SW 1271 (cell line): Measurements from ENCODE around the gene MYO15A.
A peak's percentile ranks its signal among the peaks of the same experiment; 100 is the strongest.

ENCODE experiments used
- DNase-seq, 2 experiments: peaks; one replicate each; lab custom pipeline; 2025; lab: John Stamatoyannopoulos, UW

Gene MYO15A, protein sequence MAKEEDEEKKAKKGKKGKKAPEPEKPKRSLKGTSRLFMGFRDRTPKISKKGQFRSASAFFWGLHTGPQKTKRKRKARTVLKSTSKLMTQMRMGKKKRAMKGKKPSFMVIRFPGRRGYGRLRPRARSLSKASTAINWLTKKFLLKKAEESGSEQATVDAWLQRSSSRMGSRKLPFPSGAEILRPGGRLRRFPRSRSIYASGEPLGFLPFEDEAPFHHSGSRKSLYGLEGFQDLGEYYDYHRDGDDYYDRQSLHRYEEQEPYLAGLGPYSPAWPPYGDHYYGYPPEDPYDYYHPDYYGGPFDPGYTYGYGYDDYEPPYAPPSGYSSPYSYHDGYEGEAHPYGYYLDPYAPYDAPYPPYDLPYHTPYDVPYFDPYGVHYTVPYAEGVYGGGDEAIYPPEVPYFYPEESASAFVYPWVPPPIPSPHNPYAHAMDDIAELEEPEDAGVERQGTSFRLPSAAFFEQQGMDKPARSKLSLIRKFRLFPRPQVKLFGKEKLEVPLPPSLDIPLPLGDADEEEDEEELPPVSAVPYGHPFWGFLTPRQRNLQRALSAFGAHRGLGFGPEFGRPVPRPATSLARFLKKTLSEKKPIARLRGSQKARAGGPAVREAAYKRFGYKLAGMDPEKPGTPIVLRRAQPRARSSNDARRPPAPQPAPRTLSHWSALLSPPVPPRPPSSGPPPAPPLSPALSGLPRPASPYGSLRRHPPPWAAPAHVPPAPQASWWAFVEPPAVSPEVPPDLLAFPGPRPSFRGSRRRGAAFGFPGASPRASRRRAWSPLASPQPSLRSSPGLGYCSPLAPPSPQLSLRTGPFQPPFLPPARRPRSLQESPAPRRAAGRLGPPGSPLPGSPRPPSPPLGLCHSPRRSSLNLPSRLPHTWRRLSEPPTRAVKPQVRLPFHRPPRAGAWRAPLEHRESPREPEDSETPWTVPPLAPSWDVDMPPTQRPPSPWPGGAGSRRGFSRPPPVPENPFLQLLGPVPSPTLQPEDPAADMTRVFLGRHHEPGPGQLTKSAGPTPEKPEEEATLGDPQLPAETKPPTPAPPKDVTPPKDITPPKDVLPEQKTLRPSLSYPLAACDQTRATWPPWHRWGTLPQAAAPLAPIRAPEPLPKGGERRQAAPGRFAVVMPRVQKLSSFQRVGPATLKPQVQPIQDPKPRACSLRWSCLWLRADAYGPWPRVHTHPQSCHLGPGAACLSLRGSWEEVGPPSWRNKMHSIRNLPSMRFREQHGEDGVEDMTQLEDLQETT (N-terminal part only)

GRCh38 chr17:18108401-18109312 lies at the start of gene MYO15A:
TSS of gene MYO15A (plus strand) at chr17:18108756. CDS start at chr17:18118801, 10,045 bp downstream.
- no peak for DNase-seq

- no peak for DNase-seq
Observed at GRCh38 chr17:18059283-18059682, 49.3 kb upstream of the MYO15A start.

GRCh38 chr17:18064053-18064452 lies 44.5 kb upstream of the MYO15A start:
- no peak for DNase-seq

DNA sequence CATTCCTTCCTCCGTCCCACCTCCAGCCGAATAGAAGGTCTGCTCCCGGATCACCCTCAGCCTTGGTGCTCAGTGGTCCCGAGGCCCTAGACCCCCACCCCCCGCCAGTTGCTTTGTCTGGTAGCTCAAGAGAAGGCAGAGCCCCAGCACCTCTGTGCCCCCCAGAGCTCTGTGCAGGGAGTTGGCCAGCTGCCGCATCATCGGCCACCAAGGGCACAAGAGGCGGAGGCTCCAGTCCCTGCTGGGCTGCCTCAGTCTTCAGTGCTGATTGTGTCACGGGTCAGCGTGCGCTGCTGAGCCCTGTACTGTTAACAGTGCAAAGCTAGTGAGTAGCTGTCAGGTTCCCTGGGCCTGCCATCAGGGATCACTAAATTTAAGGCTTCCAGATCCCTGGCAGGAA lies 43.0 kb upstream of the MYO15A start:
- no peak for DNase-seq

DNA sequence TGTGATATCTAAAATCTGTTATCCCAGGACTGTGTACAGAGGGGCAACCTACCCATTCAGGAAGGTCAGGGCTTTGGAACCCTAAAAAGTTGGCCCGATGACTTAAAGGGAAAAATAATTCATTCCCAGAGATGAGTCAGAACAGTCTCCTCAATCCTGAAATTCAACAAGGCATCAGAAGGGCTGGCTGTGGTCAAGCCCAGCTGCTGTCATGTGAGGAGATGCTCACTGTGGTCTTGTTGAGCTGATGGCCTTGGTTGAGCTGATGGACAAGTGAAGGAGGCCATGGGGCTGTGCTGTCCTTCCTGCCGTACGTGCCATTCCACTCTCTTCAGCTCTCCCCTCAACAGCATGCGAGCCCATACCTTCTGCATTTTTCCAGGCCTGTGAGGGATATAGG lies 41.7 kb upstream of the MYO15A start:
- DNase-seq: no peak

DNA sequence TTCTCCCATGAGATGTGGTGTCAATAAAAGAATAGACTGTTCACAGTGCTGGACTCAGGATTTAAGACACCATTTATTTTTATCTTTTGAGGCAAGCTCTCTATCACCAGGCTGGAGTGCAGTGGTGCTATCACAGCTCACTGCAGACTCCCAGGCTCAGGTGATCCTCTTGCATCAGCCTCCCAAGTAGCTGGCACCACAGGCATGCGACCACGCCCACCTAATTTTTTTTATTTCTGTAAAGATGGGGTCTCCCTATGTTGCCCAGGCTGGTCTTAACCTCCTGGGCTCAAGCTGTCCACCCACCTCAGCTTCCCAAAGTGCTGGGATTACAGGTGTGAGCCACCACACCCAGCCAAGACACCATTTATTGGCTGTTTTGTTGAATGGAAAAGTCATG lies 39.5 kb upstream of the MYO15A start:
- no peak for DNase-seq

GRCh38 chr17:18070861-18071340 lies 37.7 kb upstream of the MYO15A start:
- DNase-seq: no peak

GRCh38 chr17:18071751-18072150 lies 36.8 kb upstream of the MYO15A start:
- DNase-seq: no peak

GRCh38 chr17:18074566-18075272 lies 33.8 kb upstream of the MYO15A start:
- DNase-seq: no peak

DNA sequence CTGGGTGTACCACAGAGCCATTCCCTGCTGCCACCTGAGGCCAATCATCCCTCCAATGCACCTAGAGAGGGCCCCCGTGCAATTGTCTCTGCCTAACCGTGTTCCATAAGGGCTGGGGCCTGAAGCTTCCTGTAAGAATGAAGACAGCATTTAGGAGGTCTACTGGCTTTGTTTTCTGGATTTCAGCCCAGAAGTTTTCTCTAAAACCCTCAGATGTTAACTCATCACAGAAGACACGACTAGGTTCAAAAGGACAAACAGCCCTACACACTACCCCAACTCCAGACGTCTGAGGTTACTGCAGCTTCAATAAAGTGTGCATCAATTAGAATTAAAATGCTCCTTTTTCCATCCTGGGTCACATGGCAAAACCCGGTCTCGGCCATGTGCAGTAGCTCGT lies 31.6 kb upstream of the MYO15A start:
- no peak for DNase-seq

- DNase-seq: no peak
Observed at GRCh38 chr17:18079543-18079942, 29.0 kb upstream of the MYO15A start.

- DNase-seq: no peak
Observed at GRCh38 chr17:18084256-18084655, 24.3 kb upstream of the MYO15A start.

DNA sequence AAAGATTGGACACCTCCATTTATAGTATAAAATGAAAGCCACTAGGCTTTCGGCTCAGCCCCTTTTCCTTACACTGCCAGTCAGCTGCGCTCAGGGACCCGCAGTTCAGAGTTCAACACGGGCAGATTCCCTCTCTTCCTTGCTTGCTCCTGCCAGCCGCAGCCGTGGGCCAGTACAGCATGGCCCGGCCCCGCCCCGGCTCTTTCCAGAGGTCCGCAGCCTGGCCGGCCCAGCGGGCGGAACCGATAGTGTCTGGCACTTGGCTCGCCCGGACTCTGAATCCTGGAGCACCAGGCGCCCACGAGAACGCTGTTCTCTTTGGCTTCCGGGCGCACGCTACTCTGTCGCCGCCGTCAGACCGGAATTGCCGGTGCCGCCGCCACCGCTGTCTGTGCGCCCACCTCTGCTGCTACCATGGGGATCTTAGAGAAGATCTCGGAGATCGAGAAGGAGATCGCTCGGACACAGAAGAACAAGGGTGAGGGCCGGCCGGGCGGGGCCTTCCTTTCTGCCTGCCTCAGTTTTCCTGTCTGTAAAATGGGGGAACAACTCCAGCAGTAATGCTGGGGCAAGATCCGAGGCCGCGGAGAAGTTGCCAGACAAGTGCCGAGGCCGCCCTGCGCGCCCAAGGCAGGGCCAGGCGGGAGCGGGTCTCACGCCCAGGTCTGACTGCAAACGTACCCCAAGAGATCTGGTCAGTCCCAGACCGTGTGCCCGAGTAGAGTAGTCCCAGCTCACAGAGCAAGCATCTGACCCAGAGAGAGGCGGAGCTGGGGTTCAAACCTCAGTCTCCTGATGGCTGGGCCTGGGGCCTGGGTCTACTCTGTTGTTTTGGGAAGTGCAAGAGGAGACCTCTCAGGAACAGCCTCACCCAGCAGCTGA lies 20.7 kb upstream of the MYO15A start, which contains the start of gene DRG2:
Gene DRG2 (plus strand): TSS at position 339 of the 882 bp plus-strand sequence. CDS start 76 bp downstream, at position 415.
- DNase-seq: peak; percentile 83 to 94

- no peak for DNase-seq
Observed at GRCh38 chr17:18089613-18090012, 18.9 kb upstream of the MYO15A start.

DNA sequence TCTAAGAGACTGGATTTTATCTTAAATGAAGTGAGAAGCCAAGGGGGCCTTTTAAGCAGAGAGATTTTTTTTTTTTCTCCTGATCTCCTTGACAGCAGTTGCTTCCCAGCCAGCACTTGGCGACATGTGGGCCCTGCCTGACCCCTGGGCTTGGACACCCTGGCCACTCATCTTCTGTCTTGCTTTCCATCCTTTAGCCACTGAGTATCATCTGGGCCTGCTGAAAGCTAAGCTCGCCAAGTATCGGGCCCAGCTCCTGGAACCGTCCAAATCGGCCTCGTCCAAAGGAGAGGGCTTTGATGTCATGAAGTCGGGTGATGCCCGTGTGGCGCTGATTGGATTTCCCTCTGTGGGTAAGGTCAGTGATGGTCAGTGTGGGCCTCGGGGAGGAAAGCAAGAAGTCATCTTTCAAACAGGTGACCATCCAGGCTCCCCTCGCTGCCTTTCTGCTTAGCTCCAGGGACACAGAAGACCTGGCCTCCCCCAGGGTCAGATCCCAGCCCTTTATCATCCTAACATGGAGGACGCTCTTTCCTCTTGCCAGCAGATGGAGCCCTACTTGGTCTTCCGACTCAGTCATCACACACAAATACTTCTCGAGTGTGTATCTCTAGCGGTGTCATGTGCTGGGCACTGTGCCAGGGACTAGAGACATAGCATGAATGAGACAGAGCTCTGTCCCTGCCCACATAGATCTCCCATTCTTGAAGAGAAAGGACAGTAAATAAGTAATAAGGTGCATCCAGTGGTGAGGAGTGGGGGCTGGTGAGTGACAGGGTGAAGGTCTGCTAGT lies 14.7 kb upstream of the MYO15A start:
- peak in 1 of 2 experiments; percentile 73 for DNase-seq

DNA sequence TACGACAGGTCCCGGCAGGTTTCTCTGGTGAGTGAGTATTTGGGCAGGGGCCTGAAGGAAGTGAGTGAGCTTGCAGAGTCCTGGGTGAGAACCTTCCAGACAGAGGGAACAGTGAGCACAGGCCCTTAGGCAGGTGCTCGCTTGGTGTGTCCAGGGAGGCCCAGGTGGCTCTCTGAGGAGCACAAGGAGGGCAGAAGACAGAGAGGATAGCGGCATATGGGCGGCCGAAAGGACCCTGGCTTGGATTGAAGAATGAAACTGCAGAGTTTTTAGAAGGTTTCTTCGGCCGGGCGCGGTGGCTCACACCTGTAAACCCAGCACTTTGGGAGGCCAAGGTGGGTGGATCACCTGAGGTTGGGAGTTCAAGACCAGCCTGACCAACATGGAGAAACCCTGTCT lies 14.1 kb upstream of the MYO15A start:
- DNase-seq: no peak

DNA sequence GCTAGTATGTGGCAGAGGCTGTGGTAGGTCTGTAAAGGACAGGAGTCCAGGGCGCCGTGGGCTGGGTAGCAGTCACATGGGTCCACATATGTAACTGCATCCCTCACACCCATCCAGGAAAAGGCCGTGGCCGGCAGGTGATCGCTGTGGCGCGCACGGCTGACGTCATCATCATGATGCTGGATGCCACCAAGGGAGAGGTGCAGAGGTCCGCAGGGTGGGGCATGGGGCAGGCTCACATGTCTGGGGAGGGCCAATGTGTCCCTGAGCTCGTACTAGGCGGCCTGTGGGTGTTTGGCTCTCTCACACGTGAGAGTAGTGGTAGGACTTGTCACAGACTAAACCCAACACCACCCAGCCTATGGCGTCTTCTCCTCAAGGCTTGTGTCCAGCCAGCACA lies 9.0 kb upstream of the MYO15A start:
- DNase-seq: no peak

DNA sequence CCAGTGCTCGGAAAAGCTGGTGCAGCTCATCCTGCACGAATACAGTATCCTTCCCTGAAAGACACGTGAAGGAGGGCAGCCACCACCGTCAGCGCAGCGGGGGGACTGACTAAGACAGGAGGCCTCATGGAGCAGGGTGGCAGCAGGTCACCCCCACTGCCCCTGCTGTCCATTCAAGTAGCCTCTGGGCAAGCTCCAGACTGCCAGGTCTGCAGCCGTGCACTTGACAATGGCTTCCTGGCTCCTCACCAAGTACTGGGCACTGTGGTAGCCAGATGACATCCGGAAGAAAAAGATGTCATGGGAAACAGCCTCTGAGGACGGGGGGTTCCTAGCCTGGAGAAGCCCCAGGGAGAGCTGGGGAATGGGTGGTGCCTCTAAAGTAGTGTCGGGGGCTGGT lies 7.9 kb upstream of the MYO15A start:
- no peak for DNase-seq
